ENCODE data around the gene MED15.

MED15 gene

DNA sequence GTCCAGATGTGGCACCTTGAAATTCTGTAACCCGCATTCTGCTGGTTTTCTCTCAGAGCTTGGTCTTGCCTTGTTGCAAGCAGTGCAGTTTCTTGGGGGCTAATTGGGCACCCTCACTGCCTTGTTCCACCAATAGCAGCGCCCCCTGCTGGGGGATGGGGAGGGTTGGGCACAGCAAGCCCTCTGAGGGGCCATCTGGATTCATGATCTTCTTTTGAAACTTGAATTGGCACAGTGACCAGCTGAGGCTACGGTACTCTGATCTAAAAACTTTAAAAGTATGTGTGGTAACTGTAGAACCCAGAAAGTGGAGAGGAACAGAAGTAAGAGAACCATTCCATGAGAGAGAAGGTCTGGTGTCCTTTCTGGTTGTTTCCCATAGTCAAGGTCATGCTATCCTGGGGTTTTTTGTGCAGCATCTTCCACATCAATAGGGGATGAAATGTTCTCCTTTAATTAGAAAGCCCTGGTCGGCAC is 64.2 kb downstream of the MED15 start:
- no peak for DNase-seq (ENCODE audit: low read depth)

DNA sequence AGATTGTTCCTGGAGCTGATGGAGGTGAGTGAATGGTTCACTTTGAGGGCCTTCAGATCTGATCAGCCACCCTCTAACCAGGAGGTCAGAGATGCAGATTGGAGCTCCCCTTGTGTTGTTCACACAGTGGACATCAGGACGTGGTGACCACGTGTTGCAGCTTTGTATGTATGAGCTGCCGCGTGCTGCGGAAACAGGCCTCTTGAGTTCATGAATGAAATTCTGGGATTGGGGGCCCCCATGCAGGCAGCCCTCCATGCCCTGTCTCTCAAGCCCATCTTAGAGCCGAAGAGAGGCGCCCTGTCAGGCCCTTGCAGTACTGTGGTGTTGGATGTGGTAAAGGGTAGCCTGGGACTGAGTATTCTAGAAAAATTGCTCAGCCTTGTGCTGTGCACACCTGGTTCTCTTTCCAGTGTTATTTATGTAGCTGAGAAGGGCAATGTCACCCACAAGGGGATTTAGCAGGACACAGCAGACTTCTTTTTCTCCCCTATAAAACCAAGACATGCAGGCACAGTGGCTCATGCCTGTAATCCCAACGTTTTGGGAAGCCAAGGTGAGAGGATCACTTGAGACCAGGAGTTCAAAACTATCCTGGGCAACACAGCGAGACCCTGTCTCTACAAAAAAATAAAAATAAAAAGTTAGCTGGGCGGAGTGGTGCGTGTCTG is 64.9 kb downstream of the MED15 start:
- no peak for DNase-seq (ENCODE audit: low read depth)

DNA sequence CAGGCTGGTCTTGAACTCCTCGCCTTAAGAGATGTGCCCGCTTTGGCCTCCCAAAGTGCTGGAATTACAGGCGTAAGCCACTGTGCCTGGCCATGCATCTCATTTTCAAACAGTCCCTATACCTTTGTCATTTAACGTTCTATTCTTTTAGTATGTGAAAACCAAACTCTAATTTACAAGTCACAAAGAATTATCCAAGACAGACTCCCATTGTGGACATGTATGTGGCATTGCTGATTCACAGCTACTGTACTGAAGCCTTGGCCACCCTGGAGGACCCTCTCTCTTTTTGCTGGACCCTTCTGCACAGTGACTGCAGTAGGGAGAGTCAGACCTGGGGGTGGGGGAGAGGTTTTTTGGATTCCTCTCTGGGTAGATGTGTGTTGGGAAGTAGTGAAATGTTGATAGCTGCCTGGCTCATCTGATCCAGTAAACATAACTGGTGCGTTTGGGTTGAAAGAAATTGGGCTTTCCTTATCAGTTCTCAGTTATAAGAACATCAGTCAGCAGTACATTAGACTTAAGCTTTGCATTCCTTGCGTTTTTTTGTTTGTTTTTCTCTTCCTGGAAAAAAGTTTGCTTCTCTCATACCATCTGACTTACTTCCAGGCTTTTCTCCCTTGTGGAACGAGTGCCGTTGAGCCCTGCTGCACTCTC is 65.9 kb downstream of the MED15 start:
- no peak for DNase-seq (ENCODE audit: low read depth)

DNA sequence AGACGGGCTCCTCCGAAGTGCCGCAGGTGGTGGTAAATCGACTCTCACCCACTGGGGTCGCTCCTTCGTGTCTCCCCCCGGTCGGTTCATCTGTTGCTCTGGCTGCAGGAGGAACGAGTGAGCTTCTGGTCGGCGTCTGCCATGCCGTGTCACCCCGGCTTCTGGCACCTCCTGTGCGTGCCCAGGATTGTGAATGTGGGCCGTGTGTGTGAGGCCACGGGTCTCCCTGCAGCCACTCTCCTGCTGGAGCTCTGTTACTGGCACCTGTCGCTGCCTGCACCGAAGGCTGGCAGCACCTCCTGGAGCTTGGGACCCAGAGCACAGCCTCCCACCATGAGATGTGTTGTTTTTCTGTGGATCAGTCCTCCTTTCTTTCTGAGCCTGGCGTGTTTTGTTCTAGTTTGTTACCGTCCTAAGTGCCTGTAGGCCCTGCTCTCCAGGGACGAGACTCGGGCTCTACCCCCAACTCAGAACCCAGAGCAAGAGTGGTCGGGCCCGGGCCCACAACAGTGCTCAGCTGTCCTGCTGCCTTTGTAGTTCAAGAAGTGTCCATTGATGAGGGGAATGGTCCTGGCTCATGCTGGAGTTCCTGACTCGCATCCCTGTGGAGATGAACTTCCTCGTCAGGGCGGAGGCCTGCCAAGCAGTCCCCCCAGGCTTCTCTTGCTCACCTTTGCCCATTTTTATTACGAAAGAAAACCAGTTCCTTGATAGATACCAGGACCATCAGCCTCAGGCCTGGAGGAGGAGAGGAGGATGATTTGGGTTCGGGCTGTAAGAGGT is 66.6 kb downstream of the MED15 start:
- no peak for DNase-seq (ENCODE audit: low read depth)

DNA sequence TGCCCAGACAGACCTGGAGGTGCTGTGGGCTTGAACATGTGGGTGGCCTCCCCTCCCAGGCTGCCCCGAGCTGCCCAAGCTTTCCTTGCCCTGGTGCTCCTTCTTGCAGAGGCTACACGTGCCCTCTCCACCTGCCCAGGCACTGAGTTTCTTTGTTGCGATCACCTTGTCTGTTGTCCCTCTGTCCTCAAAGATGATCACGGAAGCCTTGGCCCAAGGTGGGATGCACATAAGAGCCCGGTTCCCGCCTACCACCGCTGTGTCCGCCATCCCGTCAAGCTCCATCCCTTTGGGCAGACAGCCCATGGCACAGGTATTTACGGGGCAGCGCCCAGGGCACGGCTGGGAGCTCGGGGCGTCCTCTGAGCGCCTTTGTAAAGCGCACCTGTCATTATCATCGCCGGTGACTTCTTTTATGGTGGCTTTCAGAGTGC is 67.5 kb downstream of the MED15 start:
- DNase-seq (ENCODE audit: low read depth) = no peak

DNA sequence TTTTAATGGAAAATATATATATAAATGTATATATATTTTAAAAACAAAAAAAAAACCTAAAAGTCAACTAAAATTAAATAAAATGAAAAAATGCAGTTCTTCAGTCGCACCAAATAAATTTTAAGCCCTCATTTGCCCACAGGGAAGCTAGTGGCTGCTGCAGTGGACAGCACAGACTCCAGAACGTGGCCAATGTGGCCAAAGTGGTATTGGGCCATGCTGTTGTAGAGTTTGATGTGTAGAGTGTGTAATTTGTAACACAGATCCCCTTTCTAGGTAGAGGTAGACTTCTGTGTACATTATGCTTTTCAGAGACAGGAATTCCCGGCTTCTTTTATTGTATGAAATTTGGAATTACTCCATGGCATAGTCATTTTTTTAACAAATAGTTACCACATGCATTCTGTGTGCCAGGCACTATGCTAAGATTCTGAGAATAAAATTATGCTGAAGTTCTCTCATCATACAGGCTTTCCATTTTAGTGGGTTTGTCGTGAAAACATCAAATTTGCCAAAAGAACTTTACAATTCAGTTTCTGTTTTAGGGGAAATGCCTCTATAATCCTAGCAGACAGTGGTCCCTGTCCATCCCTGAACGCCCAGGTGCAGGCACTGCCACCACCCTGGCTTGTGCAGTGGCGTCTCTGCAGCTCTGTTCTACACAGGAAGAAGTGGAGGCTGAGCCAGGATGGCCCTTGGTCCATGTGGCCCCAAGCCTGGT is 68.5 kb downstream of the MED15 start:
- DNase-seq (ENCODE audit: low read depth) = no peak

DNA sequence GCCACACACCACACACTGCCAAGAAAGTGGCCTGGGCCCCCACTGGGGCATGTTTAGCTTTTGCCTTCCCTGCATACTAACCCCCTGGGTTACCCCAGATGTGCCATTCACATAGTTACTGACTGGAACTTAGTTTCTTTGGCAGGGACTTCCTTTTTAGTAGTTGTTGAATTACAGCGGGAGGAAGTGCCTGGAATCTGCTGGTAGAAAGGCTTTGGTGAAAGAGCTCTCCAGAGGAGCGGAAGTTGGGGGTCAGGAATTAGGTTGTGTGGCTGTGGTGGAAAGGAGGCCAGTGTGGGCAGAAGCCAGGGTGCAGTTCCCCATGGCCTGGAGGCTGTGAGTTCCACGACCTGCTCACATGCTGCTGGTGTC is 69.0 kb downstream of the MED15 start:
- DNase-seq (ENCODE audit: low read depth) = no peak

DNA sequence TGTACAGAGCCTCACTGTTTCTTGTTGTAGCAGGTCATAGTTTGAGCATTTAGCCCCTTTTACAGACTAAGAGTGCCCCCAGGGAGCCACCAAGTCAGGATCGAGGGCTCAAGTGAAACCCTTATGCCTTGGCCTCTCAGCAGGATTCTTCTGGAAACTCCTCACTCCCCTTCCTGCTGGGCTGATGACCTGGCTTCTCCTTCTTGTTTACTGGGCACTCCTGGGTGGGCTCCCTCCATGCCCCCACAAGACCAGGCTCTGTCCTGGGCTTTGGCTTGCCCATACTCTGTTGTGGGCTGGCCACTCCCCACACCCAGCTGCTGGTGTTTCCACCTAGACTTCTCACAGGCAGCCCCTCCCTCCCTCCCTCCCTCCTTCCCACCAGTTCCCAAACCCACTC is 69.6 kb downstream of the MED15 start:
- DNase-seq (ENCODE audit: low read depth) = no peak

DNA sequence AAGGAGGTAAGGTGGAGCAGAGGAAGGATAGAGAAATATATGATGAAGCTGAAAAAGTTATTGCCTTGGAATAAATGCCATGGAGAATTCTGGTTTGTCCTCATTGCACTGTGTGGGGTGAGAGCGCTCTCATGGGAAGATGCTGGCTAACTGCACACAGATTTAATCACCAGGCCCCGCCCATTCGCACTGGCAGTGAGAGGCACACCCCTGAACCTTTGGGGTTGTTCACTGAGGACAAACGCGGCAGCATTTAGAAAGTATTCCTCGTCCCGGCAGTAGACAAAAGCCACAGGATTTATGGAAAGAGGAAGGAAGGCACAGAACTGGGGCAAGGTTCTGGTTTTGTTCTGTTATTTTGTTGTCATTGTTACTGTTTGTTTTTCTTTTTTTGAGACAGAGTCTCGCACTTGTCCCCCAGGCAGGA is 70.2 kb downstream of the MED15 start:
- no peak for DNase-seq (ENCODE audit: low read depth)

DNA sequence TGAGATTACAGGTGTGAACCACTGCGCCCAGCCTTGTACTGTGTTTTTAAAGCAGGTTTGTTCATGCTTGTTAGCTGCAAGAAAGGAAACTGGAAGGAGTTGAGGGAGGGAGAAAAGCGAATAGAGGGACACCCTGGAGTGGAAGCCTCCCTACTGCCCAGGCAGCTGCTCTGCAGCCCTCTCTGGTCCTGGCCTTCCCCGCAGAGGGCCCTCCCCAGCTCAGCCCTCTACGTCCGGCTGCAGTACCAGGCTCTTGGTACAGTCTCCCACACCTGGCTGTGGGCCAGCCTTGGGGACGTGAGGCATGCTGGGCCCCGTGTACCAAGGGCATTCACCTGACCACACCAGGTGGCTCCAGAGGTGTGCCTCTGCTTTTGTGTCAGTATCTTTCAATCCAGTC is 70.8 kb downstream of the MED15 start:
- DNase-seq (ENCODE audit: low read depth) = no peak

DNA sequence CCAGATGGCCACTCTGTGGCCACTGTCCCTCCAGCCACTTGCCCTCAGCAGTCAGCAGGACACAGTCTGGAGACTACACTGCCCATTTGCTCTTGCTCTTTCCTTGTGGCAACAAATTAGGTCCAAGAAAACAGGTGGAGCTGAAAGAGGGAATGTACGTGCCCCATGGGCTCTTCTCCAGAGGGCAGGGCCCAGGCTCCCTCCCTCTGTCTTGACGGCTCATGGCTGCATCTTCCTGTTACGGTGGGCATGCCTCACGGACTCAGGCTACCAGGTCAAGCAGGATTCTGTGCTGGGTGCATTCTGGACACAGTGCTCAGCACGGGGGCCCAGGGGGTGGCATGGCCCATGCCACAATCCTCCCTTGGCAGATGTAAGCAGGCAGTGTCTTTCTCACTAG is 71.3 kb downstream of the MED15 start:
- DNase-seq (ENCODE audit: low read depth) = no peak

DNA sequence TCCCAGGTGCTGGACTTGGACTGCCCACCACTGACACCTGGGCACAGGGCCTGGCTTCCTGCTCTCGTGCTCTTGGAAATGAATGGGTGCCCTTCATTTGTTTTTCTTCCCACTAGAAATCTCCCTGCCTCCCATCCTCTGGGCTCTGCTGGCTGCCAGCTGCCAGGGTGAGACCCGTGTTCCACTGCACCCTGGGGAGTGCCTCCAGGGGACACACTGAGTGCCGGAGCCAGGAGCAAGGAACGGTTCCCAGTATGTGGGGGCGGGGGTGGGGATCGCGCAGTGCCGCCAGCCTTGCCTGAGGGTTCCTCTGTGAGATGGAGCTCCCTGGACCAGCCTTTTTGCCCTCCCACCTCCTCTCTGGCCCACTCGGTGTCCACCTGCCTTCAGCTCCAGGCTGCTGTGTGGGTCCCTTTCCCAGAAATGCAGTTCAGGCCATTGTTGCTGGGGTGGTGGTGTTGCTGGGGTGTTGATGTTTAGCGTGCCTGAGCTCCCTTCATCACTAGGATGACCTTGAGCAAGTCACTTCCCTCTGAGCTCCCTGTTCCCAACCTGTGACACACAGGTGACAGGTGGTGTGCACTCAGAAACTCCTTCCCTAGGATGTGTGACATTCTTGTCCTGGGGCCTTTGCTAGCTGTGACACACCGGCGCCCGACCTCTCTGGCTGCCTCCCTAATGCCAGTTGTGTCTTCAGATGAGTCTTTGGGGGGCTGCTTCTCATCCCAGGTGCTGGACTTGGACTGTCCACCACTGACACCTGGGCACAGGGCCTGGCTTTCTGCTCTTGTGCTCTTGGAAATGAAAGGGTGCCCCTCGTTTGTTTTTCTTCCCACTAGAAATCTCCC is 72.1 kb downstream of the MED15 start:
- no peak for DNase-seq (ENCODE audit: low read depth)

DNA sequence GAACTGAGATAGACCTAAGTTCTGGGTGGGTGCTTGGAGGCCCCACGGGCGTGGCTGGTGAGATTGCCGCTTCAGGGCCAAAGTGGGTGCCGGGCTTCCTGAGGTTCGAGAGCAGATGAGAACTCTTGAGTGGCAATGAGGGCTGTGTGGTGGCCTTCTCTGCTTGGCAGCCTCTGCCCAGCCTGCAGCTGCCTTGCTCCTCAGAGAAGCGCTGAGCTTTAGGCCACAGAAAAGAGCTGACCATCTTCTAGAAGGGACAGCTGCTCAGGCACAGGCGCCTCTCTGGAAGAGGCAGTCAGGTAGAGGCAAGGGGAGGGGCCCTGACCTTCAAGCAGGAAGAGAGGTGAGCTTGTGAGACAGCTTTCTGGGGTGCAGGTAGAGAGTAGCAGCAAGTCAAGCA is 72.8 kb downstream of the MED15 start:
- no peak for DNase-seq (ENCODE audit: low read depth)

DNA sequence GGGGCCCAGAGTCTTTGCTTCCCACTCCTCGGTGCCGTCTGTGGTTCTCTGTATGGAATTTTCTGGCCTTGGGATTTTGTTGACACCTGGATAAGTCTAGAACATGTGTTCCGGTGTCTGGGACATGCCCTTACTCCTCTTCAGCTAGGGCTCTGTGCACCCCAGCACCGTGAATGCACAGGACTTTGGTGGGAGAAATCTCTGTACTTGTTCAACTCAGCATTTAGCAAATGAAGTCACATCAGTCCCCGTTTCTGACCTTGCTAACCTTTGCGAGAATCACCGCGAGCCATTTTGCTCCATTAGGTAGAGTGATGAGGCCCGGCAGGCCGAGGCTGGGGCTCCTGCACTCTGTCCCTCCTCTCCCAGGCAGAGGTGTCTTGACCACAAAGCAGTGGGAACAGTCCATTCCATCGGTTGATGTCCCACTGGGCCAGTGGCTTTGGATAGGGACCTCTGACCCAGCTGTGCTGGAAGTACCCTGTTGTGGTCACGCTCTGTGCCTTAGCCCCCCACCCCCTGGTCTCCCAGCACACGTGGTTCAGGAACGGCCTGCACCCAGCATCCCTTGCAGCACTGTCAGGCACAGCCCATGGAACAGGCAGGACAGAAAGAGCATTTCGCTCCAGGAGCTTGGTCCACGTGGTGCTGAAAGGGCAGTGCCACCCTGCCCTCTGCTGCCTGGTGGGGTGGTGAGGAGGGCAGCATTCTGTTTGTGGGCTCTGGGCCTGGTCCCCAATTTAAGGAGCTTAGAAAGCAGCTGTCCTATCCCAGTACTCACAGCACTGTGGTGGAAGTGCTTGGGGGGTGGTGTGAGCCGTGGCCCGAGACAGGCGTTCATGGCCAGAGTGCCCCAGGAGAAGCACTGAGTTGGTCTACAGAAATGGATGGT is 73.4 kb downstream of the MED15 start:
- DNase-seq (ENCODE audit: low read depth) = no peak

DNA sequence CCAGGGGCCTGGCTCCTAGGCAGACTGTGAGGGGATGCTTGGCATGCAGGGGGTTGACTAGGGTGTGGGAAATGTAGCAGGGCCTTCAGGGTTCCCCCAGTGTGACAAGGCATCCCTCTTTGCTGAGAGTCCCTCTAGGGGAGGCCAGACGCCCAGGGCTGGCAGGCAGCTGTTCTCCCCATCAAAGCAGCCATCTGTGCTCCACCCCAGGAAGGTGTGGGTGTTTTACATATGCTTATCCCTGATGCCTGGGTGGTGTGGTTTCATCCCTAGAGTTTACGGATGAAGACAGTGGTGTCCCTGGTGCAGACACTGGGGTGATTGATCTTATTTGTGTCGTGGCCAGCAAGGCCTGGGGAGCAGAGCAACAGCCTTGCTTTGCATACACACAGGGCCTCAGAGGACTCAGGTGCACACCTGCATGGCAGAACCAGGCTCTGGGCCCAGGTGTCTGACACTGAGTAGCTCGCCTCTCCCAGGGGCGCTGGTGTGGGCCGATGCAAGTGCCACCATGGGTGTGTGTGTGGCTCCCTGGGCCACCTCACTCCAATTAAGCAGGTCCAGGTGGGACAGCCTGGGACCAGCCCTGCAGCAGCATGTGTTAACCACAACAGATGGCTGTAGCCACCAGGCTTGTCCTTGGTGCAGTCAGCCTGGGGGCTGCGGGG is 74.2 kb downstream of the MED15 start:
- no peak for DNase-seq (ENCODE audit: low read depth)

DNA sequence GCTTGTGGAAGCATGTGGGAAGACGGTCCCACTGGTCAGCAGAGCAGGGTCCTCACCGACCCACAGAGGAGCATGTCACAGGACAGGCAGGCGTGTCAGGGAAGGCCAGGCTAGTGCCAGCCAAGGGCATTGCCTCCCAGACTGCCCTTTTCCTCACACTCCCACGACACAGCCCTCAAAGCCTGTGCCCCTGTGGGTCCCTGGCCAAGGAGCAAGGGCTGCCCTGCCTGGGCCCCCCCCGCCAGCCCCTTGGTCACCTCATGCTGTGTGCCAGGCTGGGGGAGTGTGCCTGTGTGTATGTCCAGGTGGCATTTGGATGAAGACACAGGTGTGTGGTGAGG is 74.7 kb downstream of the MED15 start:
- no peak for DNase-seq (ENCODE audit: low read depth)

DNA sequence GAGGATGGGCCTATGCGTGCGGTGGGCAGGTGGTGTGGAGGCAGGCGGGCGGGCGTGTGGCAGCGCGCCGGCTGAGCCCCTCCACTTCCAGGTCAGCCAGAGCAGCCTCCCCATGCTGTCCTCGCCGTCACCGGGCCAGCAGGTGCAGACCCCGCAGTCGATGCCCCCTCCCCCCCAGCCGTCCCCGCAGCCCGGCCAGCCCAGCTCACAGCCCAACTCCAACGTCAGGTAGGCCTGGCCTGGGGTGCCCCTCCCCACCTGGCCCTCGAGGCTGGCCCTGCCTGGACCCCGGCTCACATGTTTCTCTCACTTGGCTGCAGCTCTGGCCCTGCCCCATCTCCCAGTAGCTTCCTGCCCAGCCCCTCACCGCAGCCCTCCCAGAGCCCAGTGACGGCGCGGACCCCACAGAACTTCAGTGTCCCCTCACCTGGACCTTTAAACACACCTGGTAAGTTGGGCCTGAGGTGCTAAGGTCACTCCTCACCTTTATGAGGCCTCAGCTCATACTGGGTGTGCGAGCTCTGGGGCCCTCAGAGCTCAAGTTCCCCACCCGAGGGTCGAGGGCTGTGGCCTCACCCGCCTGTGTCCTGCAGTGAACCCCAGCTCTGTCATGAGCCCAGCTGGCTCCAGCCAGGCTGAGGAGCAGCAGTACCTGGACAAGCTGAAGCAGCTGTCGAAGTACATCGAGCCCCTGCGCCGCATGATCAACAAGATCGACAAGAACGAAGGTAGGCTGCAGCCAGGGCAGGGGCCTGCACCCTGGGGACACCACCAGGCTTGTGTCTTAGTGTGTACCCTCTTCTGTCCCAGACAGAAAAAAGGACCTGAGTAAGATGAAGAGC is 75.3 kb downstream of the MED15 start:
- no peak for DNase-seq (ENCODE audit: low read depth)

DNA sequence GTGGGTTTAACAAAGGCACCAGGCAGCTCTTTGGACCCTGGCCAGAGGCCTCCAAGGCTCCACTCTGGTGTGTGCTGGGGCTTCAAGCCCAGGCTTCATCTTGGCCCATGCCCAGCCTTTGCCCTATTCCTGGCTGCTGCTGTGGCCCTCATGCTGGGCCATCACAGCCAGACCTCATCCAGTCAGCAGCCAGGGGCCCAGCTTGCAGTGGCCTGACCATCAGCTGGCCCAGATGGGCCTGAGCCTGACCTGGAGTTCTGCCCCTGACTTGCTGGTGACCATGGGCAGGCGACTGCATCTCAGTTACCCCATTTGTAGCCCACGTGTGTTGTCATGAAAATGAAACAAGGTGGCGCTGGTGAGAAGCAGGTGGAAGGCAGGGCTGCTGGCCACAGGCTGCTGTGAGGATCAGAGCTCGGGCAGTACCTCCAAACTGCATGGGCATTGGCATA is 76.1 kb downstream of the MED15 start:
- DNase-seq (ENCODE audit: low read depth) = no peak

All from stimulated activated CD8-positive, alpha-beta memory T cell treated with anti-CD3 and anti-CD28 coated beads, Interleukin-15, amount 100 ng/mL, for 24 hours (primary cell).